Endothelial cell of umbilical vein (primary cell): ENCODE data around the gene TM9SF1. TPM values are rescaled to one million over a fixed set of nuclear protein-coding genes. Genes with fewer than 3 reads are reported as not detected.

Source experiments
- BruUV-seq: library from RNA; stranded (reverse); fragments of 400-500 nt; replicated peaks from 2 replicates; lab custom pipeline; 2021; lab: Mats Ljungman, UMichigan
- CTCF ChIA-PET: fragments of 300-600, 350-600 bp; sonication (Branson Sonifier 250); formaldehyde crosslinking; loops from one replicate; lab custom pipeline; 2021; ENCODE audit warnings: antibody characterized with exemption, inconsistent platforms; lab: Charles Lee
- POLR2A ChIA-PET: fragments of 300-600, 350-600 bp; sonication (Branson Sonifier 250); formaldehyde crosslinking; loops from one replicate; lab custom pipeline; 2021; ENCODE audit warnings: antibody characterized with exemption, inconsistent platforms; lab: Charles Lee
- DNase-seq: peaks from one replicate; pipeline ENCODE4 v3.0.0-alpha.2; 2011; ENCODE audit warnings: low read depth, low spot score
- FAIRE-seq: peaks from 2 replicates; lab custom pipeline; 2011; peaks lifted over from hg19 to GRCh38; lab: Jason Lieb, UNC
- H2AFZ ChIP-seq: 2 replicates; pipeline ENCODE4 v1.6.0; 2012; ENCODE audit warnings: low read depth, low read length, control low read depth, inconsistent platforms
- H3K27ac ChIP-seq: 2 replicates; pipeline ENCODE4 v1.5.1; 2011; ENCODE audit warnings: low read depth, mild to moderate bottlenecking, control low read depth, low read length, moderate library complexity; ENCODE audit not compliant: insufficient read depth
- H3K27me3 ChIP-seq, 2 experiments: 2 replicates each; pipeline versions ENCODE4 v1.6.0 to v1.6.1; 2011; ENCODE audit warnings: low read length in 2 of 2, mixed read lengths in 1 of 2; ENCODE audit not compliant: control insufficient read depth in 2 of 2, insufficient read depth in 2 of 2
- H3K36me3 ChIP-seq, 2 experiments: 2 replicates in 1 of 2; 3 replicates in 1 of 2; pipeline ENCODE4 v1.5.1; 2011; ENCODE audit warnings: low read length in 2 of 2, mild to moderate bottlenecking in 1 of 2, moderate library complexity in 1 of 2; ENCODE audit not compliant: control insufficient read depth in 2 of 2, insufficient read depth in 2 of 2; ENCODE audit errors: extremely low read depth in 1 of 2
- H3K4me1 ChIP-seq: 3 replicates; pipeline ENCODE4 v1.5.1; 2011; ENCODE audit warnings: mild to moderate bottlenecking, low read length; ENCODE audit not compliant: control insufficient read depth, insufficient read depth; ENCODE audit errors: extremely low read depth
- H3K4me2 ChIP-seq: 2 replicates; pipeline ENCODE4 v1.6.1; 2011; ENCODE audit warnings: low read length, control low read depth, mixed read lengths; ENCODE audit not compliant: insufficient read depth
- H3K4me3 ChIP-seq, 3 experiments: fragments of 200-600 bp in 1 of 3; sonication (generic), shearing (Covaris generic) in 1 of 3; replicated peaks in 1 of 3; 2 replicates each; pipeline ENCODE4 v1.5.1; 2011 to 2016; ENCODE audit warnings: control low read depth in 3 of 3, low read length in 3 of 3, mild to moderate bottlenecking in 2 of 3, inconsistent platforms in 1 of 3, low read depth in 1 of 3, moderate library complexity in 1 of 3; ENCODE audit not compliant: insufficient read depth in 1 of 3
- H3K79me2 ChIP-seq: 2 replicates; pipeline ENCODE4 v1.6.0; 2012; ENCODE audit warnings: low read length, inconsistent platforms; ENCODE audit not compliant: control insufficient read depth, insufficient read depth
- H3K9ac ChIP-seq: replicated peaks from 2 replicates; pipeline ENCODE3; 2011; ENCODE audit warnings: low read length, control low read depth; ENCODE audit not compliant: insufficient read depth; ENCODE audit errors: extremely low read depth
- H3K9me1 ChIP-seq: replicated peaks from 3 replicates; pipeline ENCODE4 v1.6.0; 2011; ENCODE audit warnings: mild to moderate bottlenecking, low read length; ENCODE audit not compliant: control insufficient read depth, insufficient read depth; ENCODE audit errors: extremely low read depth
- H3K9me3 ChIP-seq: replicated peaks from 2 replicates; pipeline ENCODE4 v1.5.1; 2012; ENCODE audit warnings: low read length, inconsistent platforms; ENCODE audit not compliant: control insufficient read depth, insufficient read depth
- H4K20me1 ChIP-seq: replicated peaks from 2 replicates; pipeline ENCODE3; 2011; ENCODE audit warnings: mild to moderate bottlenecking, low read length; ENCODE audit not compliant: control insufficient read depth, insufficient read depth; ENCODE audit errors: extremely low read depth
- EZH2 ChIP-seq: IDR thresholded peaks from 2 replicates; pipeline ENCODE4 v1.6.1; 2012; ENCODE audit warnings: borderline replicate concordance, low read depth, mild to moderate bottlenecking, moderate library complexity, low read length, inconsistent platforms; ENCODE audit not compliant: severe bottlenecking
- FOS ChIP-seq: IDR thresholded peaks from 2 replicates; pipeline ENCODE4 v1.6.1; 2011; ENCODE audit warnings: mild to moderate bottlenecking, low read length, moderate library complexity, borderline replicate concordance; ENCODE audit not compliant: insufficient read depth
- GATA2 ChIP-seq: IDR thresholded peaks from 2 replicates; pipeline ENCODE4 v1.7.0; 2011; ENCODE audit warnings: low read depth, mild to moderate bottlenecking, moderate library complexity, mixed read lengths, low read length; ENCODE audit not compliant: insufficient read length, insufficient read depth
- JUN ChIP-seq: IDR thresholded peaks from 2 replicates; pipeline ENCODE4 v1.6.1; 2011; ENCODE audit warnings: borderline replicate concordance, low read depth; ENCODE audit not compliant: insufficient read length, insufficient read depth
- MYC ChIP-seq: IDR thresholded peaks from one replicate; pipeline ENCODE4 v1.6.1; 2011; ENCODE audit warnings: mild to moderate bottlenecking, low read depth, low read length
- POLR2A ChIP-seq: IDR thresholded peaks from 2 replicates; pipeline ENCODE4 v1.6.1; 2012; ENCODE audit warnings: low read depth, mild to moderate bottlenecking, control low read depth, low read length
- POLR2AphosphoS5 ChIP-seq: IDR thresholded peaks from 2 replicates; pipeline ENCODE4 v1.6.1; 2012; ENCODE audit warnings: low read depth, mild to moderate bottlenecking, control low read depth, low read length, moderate library complexity; ENCODE audit not compliant: insufficient read depth
- dilution Hi-C: fragments of 300-500 bp; cut with MboI; formaldehyde crosslinking; loops from one replicate; pipeline ENCODE4 v1.15.0; 2019; ENCODE audit warnings: low sequenced_read_pairs; ENCODE audit not compliant: extremely low pct_ligation_motif_present
- intact Hi-C: fragments of 100-400 bp; cut with micrococcal nuclease; formaldehyde crosslinking; loops from one replicate; pipeline ENCODE4 v1.10.0; 2022
- polyA plus RNA-seq, 4 experiments: library from polyadenylated mRNA; depleted of rRNA in 3 of 4; stranded (reverse) in 3 of 4; unstranded in 1 of 4; fragments of >200 nt; gene quantifications; 2 replicates each; pipeline versions ENCODE4 v1.2.1 to v1.2.3, GENCODE V29; 2011 to 2012; ENCODE audit warnings: missing spikeins in 1 of 4
- total RNA-seq: library from RNA; stranded (reverse); gene quantifications from 2 replicates; pipeline ENCODE4 v1.2.3, GENCODE V29; 2021
- TF ChIP-seq, protein P1 (sequence below), 2 donors: IDR thresholded peaks; 1 replicate in 1 of 2; 2 replicates in 1 of 2; pipeline ENCODE4 v1.5.1; 2011; ENCODE audit warnings: low read length in 2 of 2, mild to moderate bottlenecking in 2 of 2, moderate library complexity in 2 of 2, control low read depth in 1 of 2, inconsistent platforms in 1 of 2, low read depth in 1 of 2; ENCODE audit not compliant: insufficient read depth in 1 of 2; ENCODE audit errors: extremely low read depth in 1 of 2

Gene TM9SF1
- total and polyA plus RNA-seq, 2 donors (not counting 3 experiments of a cell fraction or from before 2014, with no cell fraction given): 60.7 to 71.5 TPM

DNA sequence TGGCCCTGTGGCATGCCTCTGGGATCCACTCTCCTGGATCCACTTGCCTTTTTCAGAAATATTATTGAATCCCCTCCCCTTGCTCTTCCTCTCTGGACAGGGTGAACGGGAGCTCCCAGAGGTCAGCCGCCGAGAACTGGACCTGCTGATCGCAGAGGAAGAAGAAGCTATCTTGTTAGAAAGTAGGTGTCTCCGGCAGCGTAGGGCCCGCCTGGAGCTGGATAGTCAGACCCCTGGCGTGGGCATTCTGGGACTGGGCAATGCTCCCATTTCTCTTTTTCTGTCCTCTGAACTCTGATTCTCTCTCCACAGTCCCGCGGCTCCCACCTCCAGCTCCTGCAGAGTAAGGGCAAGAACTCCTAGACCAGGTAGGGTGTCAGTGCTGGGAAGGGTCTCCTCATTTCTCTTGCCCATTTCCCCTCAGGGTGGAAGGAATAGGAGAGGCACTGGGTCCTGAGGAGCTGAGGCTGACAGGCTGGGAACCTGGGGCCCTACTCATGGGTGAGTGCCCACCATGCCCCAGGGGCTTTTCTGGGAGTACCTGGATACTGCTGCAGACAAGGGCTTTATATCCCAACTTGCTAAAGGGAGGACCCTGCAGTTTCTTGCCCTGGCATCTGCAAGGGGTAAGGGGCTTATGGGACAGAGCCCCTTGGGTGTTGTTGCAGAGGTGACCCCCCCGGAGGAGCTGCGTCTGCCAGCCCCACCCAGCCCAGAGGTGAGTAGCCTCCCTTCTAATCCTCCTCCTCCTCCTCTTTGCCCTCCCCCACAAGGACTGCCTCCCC is 18.0 kb downstream of the TM9SF1 start:
- intact Hi-C loops (no loop called here), dilution Hi-C loops (no loop called here)
- FAIRE-seq (no peak), DNase-seq (no peak)
- BruUV-seq: no TSS peak
- no peak overlapping the region for H2AFZ ChIP-seq
- no peaks in the 10 kb centered on the region for H3K9me3 ChIP-seq
- H4K20me1 ChIP-seq: no peaks in the 10 kb centered on the region
- no peak overlapping the region for H3K4me3 ChIP-seq
- H3K79me2 ChIP-seq: no peaks in the 10 kb centered on the region
- no peaks in the 10 kb centered on the region for H3K9me1 ChIP-seq
- no peak overlapping the region for H3K4me2 ChIP-seq
- no peak overlapping the region for H3K27ac ChIP-seq
- ChIA-PET POLR2A (no interaction called here), CTCF (interaction anchor here (1.1 to 1.2 kb wide), 2 partner anchors 9 to 10 kb away, joined by 3 to 4 read pairs; no protein-coding TSS in a partner anchor)
- no peak overlapping the region for H3K9ac ChIP-seq
- H3K27me3 ChIP-seq: no peaks in the 10 kb centered on the region
- no peak for TF ChIP-seq GATA2
- TF ChIP-seq FOS: no peak
- no peak for TF ChIP-seq EZH2
- no peak for TF ChIP-seq POLR2AphosphoS5
- no peak for TF ChIP-seq POLR2A
- TF ChIP-seq, protein P1, sequence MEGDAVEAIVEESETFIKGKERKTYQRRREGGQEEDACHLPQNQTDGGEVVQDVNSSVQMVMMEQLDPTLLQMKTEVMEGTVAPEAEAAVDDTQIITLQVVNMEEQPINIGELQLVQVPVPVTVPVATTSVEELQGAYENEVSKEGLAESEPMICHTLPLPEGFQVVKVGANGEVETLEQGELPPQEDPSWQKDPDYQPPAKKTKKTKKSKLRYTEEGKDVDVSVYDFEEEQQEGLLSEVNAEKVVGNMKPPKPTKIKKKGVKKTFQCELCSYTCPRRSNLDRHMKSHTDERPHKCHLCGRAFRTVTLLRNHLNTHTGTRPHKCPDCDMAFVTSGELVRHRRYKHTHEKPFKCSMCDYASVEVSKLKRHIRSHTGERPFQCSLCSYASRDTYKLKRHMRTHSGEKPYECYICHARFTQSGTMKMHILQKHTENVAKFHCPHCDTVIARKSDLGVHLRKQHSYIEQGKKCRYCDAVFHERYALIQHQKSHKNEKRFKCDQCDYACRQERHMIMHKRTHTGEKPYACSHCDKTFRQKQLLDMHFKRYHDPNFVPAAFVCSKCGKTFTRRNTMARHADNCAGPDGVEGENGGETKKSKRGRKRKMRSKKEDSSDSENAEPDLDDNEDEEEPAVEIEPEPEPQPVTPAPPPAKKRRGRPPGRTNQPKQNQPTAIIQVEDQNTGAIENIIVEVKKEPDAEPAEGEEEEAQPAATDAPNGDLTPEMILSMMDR (IDR thresholded peaks at IDR 0.05; ENCODE audit: extremely low read depth in 1 of 2, insufficient read depth in 1 of 2, low read depth in 1 of 2, low read length in 2 of 2): no peak
- no peak for TF ChIP-seq JUN
- no peak for TF ChIP-seq MYC
- H3K36me3 ChIP-seq: peaks cover 0 to 20% of the 10 kb centered on the region in 2 experiments
- H3K4me1 ChIP-seq: peaks cover under 1% of the 10 kb centered on the region
